Loucy (cell line): Measurements from ENCODE around the gene BCAP31.

ENCODE experiments used
- H2AFZ ChIP-seq: fragments of 200-600 bp; sonication (generic); 2 replicates; pipeline ENCODE4 v1.6.0; 2016; ENCODE audit warnings: antibody characterized with exemption, mild to moderate bottlenecking, low read length, moderate library complexity
- H3F3A ChIP-seq: fragments of 200-600 bp; 2 replicates; pipeline ENCODE4 v1.6.0; 2016; ENCODE audit warnings: antibody characterized with exemption, low read depth, mild to moderate bottlenecking
- H3K27me3 ChIP-seq: fragments of 200-600 bp; sonication (generic); 2 replicates; pipeline ENCODE4 v1.6.1; 2014; ENCODE audit warnings: low read length, mild to moderate bottlenecking; ENCODE audit not compliant: insufficient read depth, poor library complexity, severe bottlenecking
- H3K36me3 ChIP-seq: fragments of 200-600 bp; sonication (generic); 2 replicates; pipeline ENCODE4 v1.6.1; 2016; ENCODE audit warnings: low read length; ENCODE audit not compliant: insufficient read depth
- H3K4me1 ChIP-seq: fragments of 200-600 bp; sonication (generic); 2 replicates; pipeline ENCODE4 v1.5.1; 2014; ENCODE audit warnings: low read length, mild to moderate bottlenecking; ENCODE audit not compliant: insufficient read depth, poor library complexity, severe bottlenecking
- H3K4me2 ChIP-seq: fragments of 200-600 bp; sonication (generic); 2 replicates; pipeline ENCODE4 v1.6.0; 2014; ENCODE audit warnings: antibody characterized with exemption, low read length, low read depth, mild to moderate bottlenecking; ENCODE audit not compliant: poor library complexity, severe bottlenecking
- H3K4me3 ChIP-seq: fragments of 200-600 bp; sonication (generic); 2 replicates; pipeline ENCODE4 v1.5.1; 2014; ENCODE audit warnings: low read length, mild to moderate bottlenecking, mixed read lengths; ENCODE audit not compliant: poor library complexity, severe bottlenecking
- H3K79me2 ChIP-seq: fragments of 200-600 bp; sonication (generic); 2 replicates; pipeline ENCODE4 v1.6.1; 2014; ENCODE audit warnings: low read length; ENCODE audit not compliant: insufficient read depth
- H3K9ac ChIP-seq: fragments of 200-600 bp; sonication (generic); 2 replicates; pipeline ENCODE4 v1.6.0; 2014; ENCODE audit warnings: mild to moderate bottlenecking, low read depth, low read length, moderate library complexity; ENCODE audit not compliant: poor library complexity, severe bottlenecking
- H3K9me2 ChIP-seq: fragments of 200-600 bp; sonication (generic); replicated peaks from 2 replicates; pipeline ENCODE4 v1.6.1; 2016; ENCODE audit warnings: low read depth, low read length, mixed read lengths
- H3K9me3 ChIP-seq: fragments of 200-600 bp; sonication (generic); 2 replicates; pipeline ENCODE4 v1.6.1; 2014; ENCODE audit warnings: mild to moderate bottlenecking, antibody characterized with exemption, low read length, low read depth; ENCODE audit not compliant: insufficient read depth
- H4K20me1 ChIP-seq: fragments of 200-600 bp; sonication (generic); 2 replicates; pipeline ENCODE4 v1.6.0; 2014; ENCODE audit warnings: antibody characterized with exemption, low read length, mild to moderate bottlenecking; ENCODE audit not compliant: insufficient read depth, poor library complexity, severe bottlenecking
- EZH2phosphoT487 ChIP-seq: fragments of 200-600 bp; IDR thresholded peaks from 2 replicates; pipeline ENCODE4 v1.6.1; 2018; ENCODE audit warnings: antibody characterized with exemption, mild to moderate bottlenecking, moderate library complexity, borderline replicate concordance
- TF ChIP-seq, protein P1 (sequence below): fragments of 200-600 bp; sonication (generic); conservative IDR thresholded peaks from 2 replicates; pipeline ENCODE4 v1.5.1; 2014; ENCODE audit warnings: mild to moderate bottlenecking, antibody characterized with exemption, low read length

BCAP31 gene

DNA sequence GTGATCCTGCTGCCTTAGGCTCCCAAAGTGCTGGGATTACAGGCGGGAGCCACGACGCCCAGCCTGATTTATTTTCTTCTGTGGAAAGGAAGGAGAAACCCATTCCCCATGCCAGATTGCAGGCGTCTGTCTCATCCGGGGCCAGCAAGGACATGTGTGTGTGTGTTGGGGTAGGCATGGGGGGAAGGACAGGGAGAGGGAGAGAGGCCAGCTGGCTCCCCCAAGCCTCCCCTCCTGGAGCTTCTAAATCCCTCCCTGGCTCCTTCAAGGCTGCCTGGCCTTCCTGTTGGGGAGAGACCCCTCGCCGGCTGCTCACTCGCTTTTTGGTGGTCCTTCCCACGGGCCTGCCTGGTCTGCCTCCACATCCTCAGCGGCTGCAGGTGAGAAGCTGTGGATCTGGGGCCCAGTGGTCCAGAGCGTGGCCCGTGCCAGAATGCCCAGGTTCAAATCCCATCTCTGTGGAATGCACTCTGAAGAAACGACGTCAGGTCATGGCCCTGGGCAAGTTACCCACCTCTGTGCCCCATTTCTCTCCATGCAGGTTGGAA, 38.5 kb upstream of the BCAP31 start:
- Histone ChIP-seq H3K4me2 (no peak overlapping the region), H3K9ac (no peak overlapping the region), H3K9me2 (no peaks in the 10 kb centered on the region), H3K4me1 (peaks cover 4% of the 10 kb centered on the region), H4K20me1 (no peaks in the 10 kb centered on the region), H2AFZ (no peak overlapping the region), H3K79me2 (no peaks in the 10 kb centered on the region), H3K36me3 (no peaks in the 10 kb centered on the region), H3F3A (no peaks in the 10 kb centered on the region), H3K4me3 (no peak overlapping the region), H3K9me3 (no peaks in the 10 kb centered on the region), H3K27me3 (no peaks in the 10 kb centered on the region)
- TF ChIP-seq, protein P1, sequence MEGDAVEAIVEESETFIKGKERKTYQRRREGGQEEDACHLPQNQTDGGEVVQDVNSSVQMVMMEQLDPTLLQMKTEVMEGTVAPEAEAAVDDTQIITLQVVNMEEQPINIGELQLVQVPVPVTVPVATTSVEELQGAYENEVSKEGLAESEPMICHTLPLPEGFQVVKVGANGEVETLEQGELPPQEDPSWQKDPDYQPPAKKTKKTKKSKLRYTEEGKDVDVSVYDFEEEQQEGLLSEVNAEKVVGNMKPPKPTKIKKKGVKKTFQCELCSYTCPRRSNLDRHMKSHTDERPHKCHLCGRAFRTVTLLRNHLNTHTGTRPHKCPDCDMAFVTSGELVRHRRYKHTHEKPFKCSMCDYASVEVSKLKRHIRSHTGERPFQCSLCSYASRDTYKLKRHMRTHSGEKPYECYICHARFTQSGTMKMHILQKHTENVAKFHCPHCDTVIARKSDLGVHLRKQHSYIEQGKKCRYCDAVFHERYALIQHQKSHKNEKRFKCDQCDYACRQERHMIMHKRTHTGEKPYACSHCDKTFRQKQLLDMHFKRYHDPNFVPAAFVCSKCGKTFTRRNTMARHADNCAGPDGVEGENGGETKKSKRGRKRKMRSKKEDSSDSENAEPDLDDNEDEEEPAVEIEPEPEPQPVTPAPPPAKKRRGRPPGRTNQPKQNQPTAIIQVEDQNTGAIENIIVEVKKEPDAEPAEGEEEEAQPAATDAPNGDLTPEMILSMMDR = no peak
- no peak for TF ChIP-seq EZH2phosphoT487

DNA sequence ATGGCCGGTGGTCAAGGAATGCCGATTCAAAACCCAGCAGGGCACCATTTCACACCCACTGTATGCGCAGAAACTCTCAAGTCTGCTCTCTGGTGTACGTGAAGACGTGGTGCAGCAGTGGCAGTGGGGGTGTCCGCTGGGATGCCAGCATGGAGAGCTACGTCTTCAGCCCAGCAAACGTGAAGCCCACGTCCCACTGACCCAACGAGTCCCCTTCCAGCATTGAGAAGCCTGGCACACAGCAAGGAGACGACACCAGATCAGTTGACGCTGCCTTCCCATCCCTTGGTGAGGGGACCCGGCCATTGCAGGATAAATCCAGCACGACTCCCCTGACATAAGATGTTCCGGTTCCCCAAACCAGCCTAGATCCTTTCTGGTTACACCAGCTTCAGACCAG, 37.7 kb upstream of the BCAP31 start:
- Histone ChIP-seq H4K20me1 (no peaks in the 10 kb centered on the region), H3K27me3 (no peaks in the 10 kb centered on the region), H3K4me1 (peaks cover 3% of the 10 kb centered on the region), H3K9me3 (no peaks in the 10 kb centered on the region), H3K4me2 (no peak overlapping the region), H3K4me3 (no peak overlapping the region), H3F3A (no peaks in the 10 kb centered on the region), H3K9me2 (no peaks in the 10 kb centered on the region), H2AFZ (no peak overlapping the region), H3K79me2 (no peaks in the 10 kb centered on the region), H3K36me3 (no peaks in the 10 kb centered on the region), H3K9ac (no peak overlapping the region)
- TF ChIP-seq EZH2phosphoT487 = no peak
- TF ChIP-seq, protein P1 = no peak

DNA sequence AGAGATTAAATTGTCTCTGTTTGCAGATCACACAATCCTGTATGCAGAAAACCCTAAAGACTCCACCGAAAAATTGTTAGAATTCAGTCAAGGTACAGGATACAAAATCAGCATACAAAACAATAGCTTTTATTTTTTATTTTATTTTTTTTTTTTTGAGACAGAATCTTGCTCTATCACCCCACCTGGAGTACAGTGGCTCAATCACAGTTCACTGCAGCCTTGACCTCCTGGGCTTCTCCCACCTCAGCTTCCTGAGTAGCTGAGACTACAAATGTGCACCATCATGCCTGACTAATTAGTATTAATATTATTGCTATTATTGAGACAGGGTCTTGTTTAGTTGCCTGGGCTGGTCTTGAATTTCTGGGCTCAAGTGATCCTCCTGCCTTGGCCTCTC, 30.9 kb upstream of the BCAP31 start:
- Histone ChIP-seq H3K27me3 (no peaks in the 10 kb centered on the region), H3K9me3 (no peaks in the 10 kb centered on the region), H4K20me1 (no peaks in the 10 kb centered on the region), H3K4me3 (no peak overlapping the region), H2AFZ (no peak overlapping the region), H3K4me2 (no peak overlapping the region), H3K4me1 (no peaks in the 10 kb centered on the region), H3K36me3 (no peaks in the 10 kb centered on the region), H3K79me2 (no peaks in the 10 kb centered on the region), H3K9ac (no peak overlapping the region), H3F3A (no peaks in the 10 kb centered on the region), H3K9me2 (no peaks in the 10 kb centered on the region)
- no peak for TF ChIP-seq EZH2phosphoT487
- TF ChIP-seq, protein P1 = no peak
